ENCODE data around the gene ATP13A2.

Gene ATP13A2

DNA sequence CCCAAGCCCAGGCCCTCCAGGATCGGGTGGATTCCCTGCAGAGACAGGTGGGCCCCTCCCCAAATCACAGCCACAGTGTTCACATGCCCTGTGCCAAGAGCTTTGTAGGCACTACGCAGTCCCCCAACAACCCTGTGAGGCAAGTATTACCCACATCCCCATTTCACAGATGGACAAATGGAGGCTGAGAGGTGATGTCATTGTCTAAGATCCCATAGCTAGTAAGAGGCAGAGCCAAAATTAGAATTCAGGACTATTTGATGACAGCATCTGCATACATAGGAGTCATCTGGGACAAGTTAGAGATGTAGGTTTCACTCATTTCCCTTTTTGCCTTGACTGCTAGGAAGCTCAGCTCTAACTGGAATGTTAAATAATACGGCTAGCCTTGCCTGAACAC is 43.4 kb downstream of the ATP13A2 start:
- no peak overlapping the region for H3K27ac ChIP-seq (replicated peaks; ENCODE audit: low read length)
- H3K4me1 ChIP-seq (ENCODE audit: control insufficient read depth in 2 of 2, insufficient read depth in 1 of 2, low read depth in 1 of 2, low read length in 2 of 2): peaks cover 11 to 17% of the 10 kb centered on the region in 2 donors
- H3K9ac ChIP-seq (ENCODE audit: low read depth, low read length, poor library complexity): no peak overlapping the region
- no peak overlapping the region for H3K4me2 ChIP-seq (ENCODE audit: insufficient read depth, low read length, poor library complexity, severe bottlenecking)
- H3K23ac ChIP-seq (ENCODE audit: low read depth, low read length, poor library complexity): no peak overlapping the region
- peaks cover 42 to 48% of the 10 kb centered on the region in 2 donors for H3K36me3 ChIP-seq (replicated peaks in 1 of 2; ENCODE audit: control insufficient read depth in 2 of 2, insufficient read depth in 2 of 2, low read length in 2 of 2)
- H3K18ac ChIP-seq (ENCODE audit: low read length): no peak overlapping the region
- H3K79me1 ChIP-seq (ENCODE audit: low read depth, low read length): peaks cover 3% of the 10 kb centered on the region
- no peak overlapping the region for H2AK5ac ChIP-seq (ENCODE audit: low read depth, low read length)
- H2BK12ac ChIP-seq (ENCODE audit: low read length): no peak overlapping the region
- H2BK120ac ChIP-seq (ENCODE audit: low read depth, low read length): no peak overlapping the region
- H4K91ac ChIP-seq (ENCODE audit: low read depth, low read length, poor library complexity): no peak overlapping the region
- no peak for DNase-seq (ENCODE audit: low spot score)
- H2AFZ ChIP-seq (ENCODE audit: low read length): no peak overlapping the region
- no peak overlapping the region for H3K4ac ChIP-seq (ENCODE audit: low read length)
- no peaks in the 10 kb centered on the region for H3K27me3 ChIP-seq (ENCODE audit: control insufficient read depth in 3 of 3, insufficient read depth in 3 of 3, low read depth in 1 of 3, low read length in 3 of 3)
- H4K8ac ChIP-seq (ENCODE audit: low read depth, low read length): no peak overlapping the region
- H2BK15ac ChIP-seq (ENCODE audit: low read length): no peak overlapping the region
- H3K9me3 ChIP-seq (replicated peaks in 1 of 2; ENCODE audit: control insufficient read depth in 2 of 2, insufficient read depth in 1 of 2, low read depth in 1 of 2, low read length in 2 of 2): no peaks in the 10 kb centered on the region
- WGBS, 2 donors (ENCODE audit: extremely low coverage in 2 of 2, insufficient read length in 2 of 2, insufficient replicate concordance in 1 of 2): no CpG with 5 or more reads among the region's 3 CpGs
- H3K4me3 ChIP-seq (ENCODE audit: low read length in 2 of 2): no peak overlapping the region
- no peak overlapping the region for H2BK5ac ChIP-seq (ENCODE audit: low read length)
- H3K14ac ChIP-seq (ENCODE audit: low read length): no peak overlapping the region

DNA sequence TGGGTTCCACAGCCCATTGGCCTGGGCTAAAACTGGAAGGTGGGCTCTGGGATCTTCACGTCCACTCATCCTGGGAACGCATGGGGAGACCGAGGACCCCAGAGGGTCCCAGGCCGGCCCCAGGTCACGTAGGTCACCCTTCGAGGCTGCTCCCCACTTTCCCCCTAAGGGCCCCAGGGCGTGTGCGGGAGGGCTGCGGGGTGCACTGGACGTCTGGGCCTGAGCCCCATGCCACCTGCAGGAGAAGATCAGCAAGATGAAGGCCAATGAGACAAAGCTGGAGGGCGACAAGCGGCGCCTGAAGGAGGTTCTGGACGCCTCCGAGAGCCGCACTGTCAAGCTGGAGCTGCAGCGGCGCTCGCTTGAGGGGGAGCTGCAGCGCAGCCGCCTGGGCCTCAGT is 43.8 kb downstream of the ATP13A2 start:
- Histone ChIP-seq H3K36me3 (replicated peaks in 1 of 2; ENCODE audit: control insufficient read depth in 2 of 2, insufficient read depth in 2 of 2, low read length in 2 of 2) (peaks cover 39 to 47% of the 10 kb centered on the region in 2 donors), H4K91ac (ENCODE audit: low read depth, low read length, poor library complexity) (no peak overlapping the region), H3K4me1 (ENCODE audit: control insufficient read depth in 2 of 2, insufficient read depth in 1 of 2, low read depth in 1 of 2, low read length in 2 of 2) (peaks cover 9 to 15% of the 10 kb centered on the region in 2 donors), H3K18ac (ENCODE audit: low read length) (no peak overlapping the region), H2AK5ac (ENCODE audit: low read depth, low read length) (no peak overlapping the region), H2BK120ac (ENCODE audit: low read depth, low read length) (no peak overlapping the region), H3K27me3 (ENCODE audit: control insufficient read depth in 3 of 3, insufficient read depth in 3 of 3, low read depth in 1 of 3, low read length in 3 of 3) (no peaks in the 10 kb centered on the region), H3K27ac (replicated peaks; ENCODE audit: low read length) (no peak overlapping the region), H3K14ac (ENCODE audit: low read length) (no peak overlapping the region), H3K4me3 (ENCODE audit: low read length in 2 of 2) (no peak overlapping the region), H2BK12ac (ENCODE audit: low read length) (no peak overlapping the region), H2AFZ (ENCODE audit: low read length) (no peak overlapping the region), H3K9me3 (replicated peaks in 1 of 2; ENCODE audit: control insufficient read depth in 2 of 2, insufficient read depth in 1 of 2, low read depth in 1 of 2, low read length in 2 of 2) (no peaks in the 10 kb centered on the region), H2BK15ac (ENCODE audit: low read length) (no peak overlapping the region), H3K23ac (ENCODE audit: low read depth, low read length, poor library complexity) (no peak overlapping the region), H3K4me2 (ENCODE audit: insufficient read depth, low read length, poor library complexity, severe bottlenecking) (no peak overlapping the region), H4K8ac (ENCODE audit: low read depth, low read length) (no peak overlapping the region), H3K9ac (ENCODE audit: low read depth, low read length, poor library complexity) (no peak overlapping the region), H2BK5ac (ENCODE audit: low read length) (no peak overlapping the region), H3K4ac (ENCODE audit: low read length) (no peak overlapping the region), H3K79me1 (ENCODE audit: low read depth, low read length) (peaks cover 3% of the 10 kb centered on the region)
- WGBS, 2 donors (ENCODE audit: extremely low coverage in 2 of 2, insufficient read length in 2 of 2, insufficient replicate concordance in 1 of 2): no CpG with 5 or more reads among the region's 21 CpGs
- no peak for DNase-seq (ENCODE audit: low spot score)

DNA sequence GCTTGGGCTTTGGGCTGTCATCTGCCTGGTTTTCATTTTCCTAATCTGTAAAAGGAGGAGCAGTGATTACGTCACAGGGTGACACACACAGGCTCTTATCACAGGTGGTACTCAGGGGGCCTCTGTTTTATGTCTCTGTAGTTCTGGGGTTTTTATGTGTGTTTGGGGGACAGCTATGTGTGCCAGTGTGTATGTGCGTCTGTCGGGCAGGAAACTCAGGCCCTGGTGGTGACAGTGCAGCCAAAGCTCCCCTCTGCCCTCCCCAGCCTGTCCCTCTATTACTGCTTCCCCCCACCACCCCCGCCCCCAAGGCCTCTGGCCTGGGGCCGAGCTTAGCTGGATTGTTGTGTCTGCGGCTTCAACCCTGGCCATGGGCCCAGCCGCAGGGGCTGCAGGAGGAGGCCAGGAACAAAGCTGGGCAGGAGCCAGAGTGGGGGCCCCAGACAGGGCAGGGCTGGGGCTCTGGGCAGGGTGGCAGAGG is 44.6 kb downstream of the ATP13A2 start:
- WGBS, 2 donors (ENCODE audit: extremely low coverage in 2 of 2, insufficient read length in 2 of 2, insufficient replicate concordance in 1 of 2): no CpG with 5 or more reads among the region's 7 CpGs

DNA sequence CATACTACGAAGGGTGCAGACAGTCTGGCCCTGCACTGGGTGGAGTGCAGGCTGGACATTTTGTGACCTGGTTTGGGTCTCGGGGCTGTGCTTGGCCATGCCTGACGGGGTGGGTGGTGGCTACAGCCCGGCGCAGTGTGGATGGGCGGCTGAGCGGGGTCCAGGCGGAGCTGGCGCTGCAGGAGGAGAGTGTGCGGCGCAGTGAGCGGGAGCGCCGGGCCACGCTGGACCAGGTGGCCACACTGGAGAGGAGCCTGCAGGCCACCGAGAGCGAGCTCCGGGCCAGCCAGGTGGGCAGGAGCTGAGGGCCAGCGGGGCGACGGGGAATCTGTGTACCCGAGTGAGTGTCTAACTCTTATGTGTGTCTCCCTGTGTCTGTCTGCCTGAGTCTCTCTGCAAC is 45.4 kb downstream of the ATP13A2 start:
- Histone ChIP-seq H3K9ac (ENCODE audit: low read depth, low read length, poor library complexity) (peak overlapping the region; percentile 40), H4K8ac (ENCODE audit: low read depth, low read length) (no peak overlapping the region), H2BK12ac (ENCODE audit: low read length) (no peak overlapping the region), H3K36me3 (replicated peaks in 1 of 2; ENCODE audit: control insufficient read depth in 2 of 2, insufficient read depth in 2 of 2, low read length in 2 of 2) (peaks cover 40 to 49% of the 10 kb centered on the region in 2 donors), H3K9me3 (replicated peaks in 1 of 2; ENCODE audit: control insufficient read depth in 2 of 2, insufficient read depth in 1 of 2, low read depth in 1 of 2, low read length in 2 of 2) (no peaks in the 10 kb centered on the region), H3K4me1 (ENCODE audit: control insufficient read depth in 2 of 2, insufficient read depth in 1 of 2, low read depth in 1 of 2, low read length in 2 of 2) (peaks cover 0 to 2% of the 10 kb centered on the region in 2 donors), H2AFZ (ENCODE audit: low read length) (no peak overlapping the region), H3K14ac (ENCODE audit: low read length) (no peak overlapping the region), H3K27ac (replicated peaks; ENCODE audit: low read length) (no peak overlapping the region), H3K18ac (ENCODE audit: low read length) (no peak overlapping the region), H3K4ac (ENCODE audit: low read length) (no peak overlapping the region), H4K91ac (ENCODE audit: low read depth, low read length, poor library complexity) (no peak overlapping the region), H3K79me1 (ENCODE audit: low read depth, low read length) (peaks cover 5% of the 10 kb centered on the region), H3K4me2 (ENCODE audit: insufficient read depth, low read length, poor library complexity, severe bottlenecking) (no peak overlapping the region), H2BK15ac (ENCODE audit: low read length) (no peak overlapping the region), H3K23ac (ENCODE audit: low read depth, low read length, poor library complexity) (peak overlapping the region; percentile 73), H2BK5ac (ENCODE audit: low read length) (peak overlapping the region; percentile 75), H3K27me3 (ENCODE audit: control insufficient read depth in 3 of 3, insufficient read depth in 3 of 3, low read depth in 1 of 3, low read length in 3 of 3) (no peaks in the 10 kb centered on the region), H2AK5ac (ENCODE audit: low read depth, low read length) (no peak overlapping the region), H3K4me3 (ENCODE audit: low read length in 2 of 2) (no peak overlapping the region), H2BK120ac (ENCODE audit: low read depth, low read length) (no peak overlapping the region)
- DNase-seq (ENCODE audit: low spot score): no peak
- WGBS, 2 donors (ENCODE audit: extremely low coverage in 2 of 2, insufficient read length in 2 of 2, insufficient replicate concordance in 1 of 2): no CpG with 5 or more reads among the region's 22 CpGs

More for the DNA sequence above, 44.6 kb downstream of the ATP13A2 start:
- Histone ChIP-seq H3K9me3 (replicated peaks in 1 of 2; ENCODE audit: control insufficient read depth in 2 of 2, insufficient read depth in 1 of 2, low read depth in 1 of 2, low read length in 2 of 2) (no peaks in the 10 kb centered on the region), H3K4ac (ENCODE audit: low read length) (no peak overlapping the region), H4K8ac (ENCODE audit: low read depth, low read length) (no peak overlapping the region), H2BK120ac (ENCODE audit: low read depth, low read length) (no peak overlapping the region), H3K4me3 (ENCODE audit: low read length in 2 of 2) (no peak overlapping the region), H3K4me2 (ENCODE audit: insufficient read depth, low read length, poor library complexity, severe bottlenecking) (no peak overlapping the region), H2AFZ (ENCODE audit: low read length) (no peak overlapping the region), H3K36me3 (replicated peaks in 1 of 2; ENCODE audit: control insufficient read depth in 2 of 2, insufficient read depth in 2 of 2, low read length in 2 of 2) (peaks cover 39 to 50% of the 10 kb centered on the region in 2 donors), H4K91ac (ENCODE audit: low read depth, low read length, poor library complexity) (no peak overlapping the region), H2AK5ac (ENCODE audit: low read depth, low read length) (no peak overlapping the region), H2BK15ac (ENCODE audit: low read length) (no peak overlapping the region), H3K23ac (ENCODE audit: low read depth, low read length, poor library complexity) (no peak overlapping the region), H3K79me1 (ENCODE audit: low read depth, low read length) (peaks cover 3% of the 10 kb centered on the region), H3K27me3 (ENCODE audit: control insufficient read depth in 3 of 3, insufficient read depth in 3 of 3, low read depth in 1 of 3, low read length in 3 of 3) (no peaks in the 10 kb centered on the region), H3K14ac (ENCODE audit: low read length) (no peak overlapping the region), H3K18ac (ENCODE audit: low read length) (no peak overlapping the region), H3K27ac (replicated peaks; ENCODE audit: low read length) (no peak overlapping the region), H2BK5ac (ENCODE audit: low read length) (no peak overlapping the region), H3K4me1 (ENCODE audit: control insufficient read depth in 2 of 2, insufficient read depth in 1 of 2, low read depth in 1 of 2, low read length in 2 of 2) (peaks cover 3 to 8% of the 10 kb centered on the region in 2 donors), H2BK12ac (ENCODE audit: low read length) (no peak overlapping the region), H3K9ac (ENCODE audit: low read depth, low read length, poor library complexity) (no peak overlapping the region)
- no peak for DNase-seq (ENCODE audit: low spot score)
